OCI-LY3 (cell line): ENCODE measurements around the gene RALGAPB.

ENCODE experiments used
- CTCF ChIP-seq: fragments of 200-600, 300-600 bp; sonication (generic); IDR thresholded peaks from 2 replicates; pipeline ENCODE4 v1.5.1; 2014; ENCODE audit warnings: antibody characterized with exemption, low read length, low read depth
- EZH2phosphoT487 ChIP-seq: fragments of 200-600 bp; shearing (Covaris generic); IDR thresholded peaks from 2 replicates; pipeline ENCODE4 v1.6.1; 2018; ENCODE audit warnings: antibody characterized with exemption, mixed run types, low read depth

- TF ChIP-seq CTCF, result no peak
- TF ChIP-seq EZH2phosphoT487, result no peak
Measured at GRCh38 chr20:38607351-38607750, 134.7 kb downstream of the RALGAPB start.
